Amniotic stem cell (primary cell): ENCODE data around the gene BAHD1.

Experiments
- DNase-seq: peaks from one replicate; lab custom pipeline; 2025; lab: John Stamatoyannopoulos, UW

BAHD1 gene

GRCh38 chr15:40424483-40425115 lies 16.2 kb upstream of the BAHD1 start:
- DNase-seq, result no peak

DNA sequence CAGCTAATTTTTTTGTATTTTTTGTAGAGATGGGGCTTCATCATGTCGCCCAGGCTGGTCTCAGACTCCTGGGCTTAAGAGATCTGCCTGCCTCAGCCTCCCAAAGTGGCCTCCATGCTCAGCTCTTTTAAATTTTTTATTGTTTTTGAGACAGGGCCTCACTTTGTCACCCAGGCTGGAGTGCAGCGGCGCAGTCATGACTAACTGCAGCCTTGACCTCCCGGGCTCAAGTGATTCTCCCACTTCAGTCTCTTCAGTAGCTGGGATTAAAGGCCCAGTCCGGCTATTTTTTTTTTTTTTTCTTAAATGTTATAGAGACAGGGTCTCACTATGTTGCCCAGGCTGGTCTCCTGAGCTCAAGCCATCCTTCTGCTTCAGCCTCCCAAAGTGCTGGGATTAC lies 15.1 kb upstream of the BAHD1 start:
- DNase-seq, result no peak

DNA sequence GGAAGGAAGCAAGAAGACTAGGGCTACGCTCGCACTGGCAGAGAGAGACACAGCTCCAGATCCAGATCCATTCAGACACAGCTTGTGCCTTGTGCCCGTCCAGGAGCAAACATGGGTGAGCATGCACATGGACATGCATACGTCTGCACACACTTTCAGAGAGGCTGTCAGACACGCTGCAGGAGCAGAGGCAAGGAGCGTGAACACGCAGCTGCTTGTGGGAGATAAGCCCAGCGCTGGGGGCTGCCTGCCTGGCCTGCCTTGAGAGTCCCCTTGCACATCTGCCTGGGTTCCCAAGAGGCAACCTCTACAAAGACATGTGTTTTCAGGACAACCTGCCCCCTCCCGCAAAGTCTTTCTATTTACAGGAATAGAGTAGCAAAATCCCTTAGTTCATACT lies 13.6 kb upstream of the BAHD1 start:
- DNase-seq, result no peak

GRCh38 chr15:40428185-40428584 lies 12.6 kb upstream of the BAHD1 start:
- DNase-seq, result no peak

GRCh38 chr15:40429068-40429710 lies 11.6 kb upstream of the BAHD1 start:
- no peak for DNase-seq

- no peak for DNase-seq
Measured at GRCh38 chr15:40430271-40430805, 10.4 kb upstream of the BAHD1 start.

DNA sequence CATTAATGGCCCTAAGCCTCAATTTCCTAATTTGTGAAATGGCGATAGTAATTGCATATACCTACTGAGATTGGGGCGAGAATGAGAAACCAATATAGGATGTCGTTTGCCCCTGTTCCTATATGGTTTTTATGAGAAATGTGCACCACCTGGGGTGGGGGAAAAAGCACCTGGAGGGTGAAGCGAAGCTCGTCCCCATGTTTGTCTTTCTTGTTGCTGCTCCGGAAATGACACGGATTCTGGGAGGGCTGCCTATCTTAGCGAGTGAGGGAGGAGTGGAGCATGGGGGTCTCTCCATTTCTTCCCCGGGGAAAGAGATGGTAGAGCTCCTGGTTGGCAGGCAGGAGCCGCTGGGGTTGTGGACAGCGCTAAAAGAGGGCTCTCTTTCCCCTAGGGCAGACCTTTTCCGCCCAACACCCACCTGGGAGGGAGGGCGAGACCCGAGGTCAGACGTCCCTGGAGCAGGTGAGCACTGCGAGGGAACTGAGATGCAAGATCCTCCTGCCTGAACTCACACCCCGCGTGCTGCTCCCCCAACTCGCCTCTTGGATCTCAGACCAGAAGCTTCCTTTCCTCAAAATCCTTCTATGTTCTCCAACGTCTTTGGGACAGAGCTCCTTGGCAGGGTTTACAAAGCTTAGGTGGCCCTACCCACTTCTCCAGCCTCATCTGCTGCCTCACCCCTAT lies 5.6 kb upstream of the BAHD1 start:
- no peak for DNase-seq

- no peak for DNase-seq
Measured at GRCh38 chr15:40435710-40436089, 5.1 kb upstream of the BAHD1 start.

- no peak for DNase-seq
Measured at GRCh38 chr15:40436116-40436891, 4.4 kb upstream of the BAHD1 start.

GRCh38 chr15:40436892-40437751 lies 3.6 kb upstream of the BAHD1 start:
- no peak for DNase-seq

GRCh38 chr15:40437752-40438687 lies 2.7 kb upstream of the BAHD1 start:
- DNase-seq, result no peak

DNA sequence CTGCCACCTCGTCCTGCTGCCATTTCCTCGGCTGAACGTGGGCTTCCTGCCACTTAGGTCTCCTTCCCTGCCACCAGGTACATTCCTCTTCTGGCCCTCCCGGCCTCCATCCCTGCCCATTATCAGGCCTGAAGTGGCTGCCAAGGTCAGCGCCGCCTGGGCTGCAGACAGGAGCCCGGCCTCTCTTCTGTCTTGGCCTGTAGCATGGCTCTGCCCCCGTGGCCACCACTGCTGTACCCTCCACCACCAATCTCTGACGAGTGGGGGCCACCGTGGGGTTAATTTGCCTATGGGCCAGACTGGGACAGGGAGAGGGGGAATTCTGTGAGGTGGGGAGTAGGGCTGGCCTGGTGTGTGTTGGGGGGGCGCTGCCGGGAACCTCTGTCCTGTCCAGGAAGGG lies 2.0 kb upstream of the BAHD1 start:
- no peak for DNase-seq

- no peak for DNase-seq
Measured at GRCh38 chr15:40439461-40439959, 1.2 kb upstream of the BAHD1 start.

DNA sequence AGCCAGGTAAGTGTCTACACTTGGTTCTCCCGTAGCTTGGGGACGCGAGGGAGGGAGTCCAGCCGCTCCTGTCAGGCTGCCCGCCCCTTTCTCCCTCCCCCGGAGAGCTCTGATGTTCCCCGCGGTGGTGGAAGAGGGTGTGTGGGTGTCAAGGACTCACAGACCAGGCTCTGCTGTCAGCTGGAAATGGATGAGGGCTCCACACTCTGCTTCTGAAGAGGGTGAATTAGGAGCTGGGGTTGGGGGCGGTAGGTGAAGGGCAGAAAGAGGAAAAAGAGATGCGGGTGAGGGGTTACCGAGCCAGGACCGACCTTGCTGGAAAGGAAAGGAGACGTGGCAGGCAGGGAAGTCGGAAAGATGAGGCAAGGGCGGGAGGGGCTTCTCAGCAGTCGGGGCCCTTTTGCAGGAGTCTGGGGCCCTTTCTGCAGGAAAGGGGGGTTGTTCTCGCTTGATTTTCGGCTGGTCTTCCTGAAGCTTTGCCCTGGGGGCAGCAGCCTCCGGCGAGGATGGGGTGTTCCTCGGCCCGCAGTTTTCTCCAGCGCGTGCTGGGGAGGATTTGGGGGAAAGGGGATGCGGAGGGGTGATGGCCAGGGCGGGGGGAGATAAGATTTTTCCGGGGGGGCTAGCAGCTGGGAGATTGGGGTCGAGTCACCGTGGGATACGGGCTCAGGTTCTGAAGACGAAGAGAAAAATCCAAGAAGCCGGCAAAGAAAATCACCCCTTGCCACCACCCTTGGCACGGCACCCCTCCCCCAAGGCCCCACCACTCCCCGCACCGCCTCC lies 602 bp upstream of the BAHD1 start:
- DNase-seq, result no peak

DNA sequence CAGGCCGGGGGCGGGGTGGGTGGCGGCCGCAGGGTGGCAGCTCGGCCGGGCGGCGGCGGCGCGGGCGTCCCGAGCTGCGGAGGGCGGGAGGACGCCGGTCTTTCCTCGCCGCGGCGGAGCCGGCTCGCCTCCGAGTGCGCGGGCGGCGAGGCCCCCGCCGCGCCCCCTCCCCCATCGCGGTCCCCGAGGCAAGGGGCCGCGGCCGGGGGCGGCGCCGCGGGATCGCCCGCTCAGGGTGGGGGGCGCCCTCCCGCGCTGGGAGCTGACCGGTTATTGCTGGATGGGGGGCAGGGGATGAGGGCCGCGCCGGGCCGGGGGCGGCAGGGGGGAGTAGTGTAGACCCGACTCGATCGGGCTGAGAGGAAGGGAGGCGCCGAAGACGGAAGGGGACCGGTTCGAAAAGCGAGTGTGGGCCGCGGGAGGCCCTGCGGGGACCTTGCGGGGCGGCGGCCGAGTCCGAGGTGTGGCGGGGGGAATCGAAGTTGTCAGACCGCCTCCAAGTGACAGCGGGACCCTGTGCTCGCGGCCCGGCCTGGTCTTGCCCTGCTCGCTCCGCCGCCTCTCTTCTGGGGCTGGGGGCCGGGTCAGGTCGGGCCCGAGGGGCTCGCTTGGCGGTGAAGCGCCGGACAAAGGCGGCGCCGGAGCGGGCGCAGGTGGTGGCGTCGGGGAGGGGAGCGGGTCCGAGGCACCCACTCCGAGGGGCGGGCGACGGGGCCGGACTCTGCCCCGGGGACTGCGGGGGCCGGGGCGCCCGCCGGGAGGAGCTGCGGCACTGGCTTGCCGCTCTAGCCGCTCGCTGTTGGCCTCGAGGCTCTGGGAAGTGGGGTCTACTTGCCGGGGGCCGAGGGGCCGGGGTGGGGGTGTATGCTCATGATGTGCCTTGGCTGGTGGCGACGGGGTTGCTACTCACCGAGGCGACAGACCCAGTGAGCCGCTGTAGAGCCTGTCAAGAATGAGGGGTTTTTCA lies 1.1 kb downstream of the BAHD1 start:
- no peak for DNase-seq

DNA sequence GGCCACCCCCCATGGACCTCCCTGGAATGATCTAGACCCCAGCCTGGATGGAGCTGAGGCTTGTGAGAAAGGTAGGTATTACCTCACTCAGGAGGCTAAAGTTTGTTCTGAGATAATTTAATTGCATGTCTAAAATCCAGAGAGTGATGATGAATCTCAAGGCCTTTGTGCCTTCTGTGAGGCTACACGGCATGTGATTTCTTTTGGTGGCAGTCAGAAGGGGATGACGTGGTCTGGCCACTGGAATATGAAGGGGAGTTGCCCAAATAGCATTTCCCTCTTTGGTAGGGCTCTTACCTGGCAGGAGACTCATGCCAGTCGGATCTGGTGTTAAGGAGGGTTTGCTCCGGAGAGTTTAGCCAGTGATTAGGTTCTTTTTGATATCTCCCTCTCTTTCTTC lies 2.5 kb downstream of the BAHD1 start:
- DNase-seq, result no peak

- DNase-seq, result no peak
Measured at GRCh38 chr15:40443846-40444245, 3.1 kb downstream of the BAHD1 start.

DNA sequence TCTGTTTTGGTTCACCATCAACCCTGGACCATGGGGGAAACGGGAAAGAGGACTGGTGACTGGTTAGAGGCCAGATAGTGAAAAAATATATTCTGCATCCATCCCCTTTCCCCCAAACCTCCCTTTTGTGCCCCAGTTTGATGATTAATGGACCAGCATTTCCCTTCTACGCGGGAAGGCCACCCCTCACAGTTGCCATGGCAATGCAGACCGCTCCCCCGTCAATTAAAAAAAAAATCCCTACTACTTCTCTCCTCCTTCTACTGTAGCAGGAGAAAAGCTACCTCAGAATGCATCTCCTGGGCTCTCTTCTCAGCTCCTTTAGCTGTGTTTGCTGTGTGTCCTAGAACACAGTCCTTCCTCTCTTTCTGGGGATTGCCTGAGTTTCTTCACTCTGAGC lies 4.0 kb downstream of the BAHD1 start:
- DNase-seq, result no peak
